ENCODE data around the gene PRXL2B. TPM values are rescaled to one million over a fixed set of nuclear protein-coding genes. Genes with fewer than 3 reads are reported as not detected.

PRXL2B gene
- total and polyA plus RNA-seq, 4 donors = 4.6 to 10.2 (median 8.1) TPM

GRCh38 chr1:2595812-2596529 lies 9.4 kb downstream of the PRXL2B start:
- H3K27me3 ChIP-seq (ENCODE audit: control insufficient read depth in 4 of 4, insufficient read depth in 4 of 4, low read length in 3 of 4) = no peaks in the 10 kb centered on the region
- TF ChIP-seq JUND (IDR thresholded peaks at IDR 0.05) (no peak), CTCF (IDR thresholded peaks at IDR 0.05; ENCODE audit: low read depth, low read length, missing input control) (no peak), FOXA1 (IDR thresholded peaks at IDR 0.05) (no peak), FOXA2 (IDR thresholded peaks at IDR 0.05) (no peak), SP1 (IDR thresholded peaks at IDR 0.05) (no peak)
- TF ChIP-seq, protein P1, sequence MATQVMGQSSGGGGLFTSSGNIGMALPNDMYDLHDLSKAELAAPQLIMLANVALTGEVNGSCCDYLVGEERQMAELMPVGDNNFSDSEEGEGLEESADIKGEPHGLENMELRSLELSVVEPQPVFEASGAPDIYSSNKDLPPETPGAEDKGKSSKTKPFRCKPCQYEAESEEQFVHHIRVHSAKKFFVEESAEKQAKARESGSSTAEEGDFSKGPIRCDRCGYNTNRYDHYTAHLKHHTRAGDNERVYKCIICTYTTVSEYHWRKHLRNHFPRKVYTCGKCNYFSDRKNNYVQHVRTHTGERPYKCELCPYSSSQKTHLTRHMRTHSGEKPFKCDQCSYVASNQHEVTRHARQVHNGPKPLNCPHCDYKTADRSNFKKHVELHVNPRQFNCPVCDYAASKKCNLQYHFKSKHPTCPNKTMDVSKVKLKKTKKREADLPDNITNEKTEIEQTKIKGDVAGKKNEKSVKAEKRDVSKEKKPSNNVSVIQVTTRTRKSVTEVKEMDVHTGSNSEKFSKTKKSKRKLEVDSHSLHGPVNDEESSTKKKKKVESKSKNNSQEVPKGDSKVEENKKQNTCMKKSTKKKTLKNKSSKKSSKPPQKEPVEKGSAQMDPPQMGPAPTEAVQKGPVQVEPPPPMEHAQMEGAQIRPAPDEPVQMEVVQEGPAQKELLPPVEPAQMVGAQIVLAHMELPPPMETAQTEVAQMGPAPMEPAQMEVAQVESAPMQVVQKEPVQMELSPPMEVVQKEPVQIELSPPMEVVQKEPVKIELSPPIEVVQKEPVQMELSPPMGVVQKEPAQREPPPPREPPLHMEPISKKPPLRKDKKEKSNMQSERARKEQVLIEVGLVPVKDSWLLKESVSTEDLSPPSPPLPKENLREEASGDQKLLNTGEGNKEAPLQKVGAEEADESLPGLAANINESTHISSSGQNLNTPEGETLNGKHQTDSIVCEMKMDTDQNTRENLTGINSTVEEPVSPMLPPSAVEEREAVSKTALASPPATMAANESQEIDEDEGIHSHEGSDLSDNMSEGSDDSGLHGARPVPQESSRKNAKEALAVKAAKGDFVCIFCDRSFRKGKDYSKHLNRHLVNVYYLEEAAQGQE (IDR thresholded peaks at IDR 0.05) = no peak
- DNase-seq (ENCODE audit: low spot score) = no peak
- H3K9ac ChIP-seq (ENCODE audit: low read depth in 1 of 2, low read length in 2 of 2) = no peak overlapping the region
- no peak overlapping the region for H3K4me3 ChIP-seq (ENCODE audit: low read depth in 1 of 3, low read length in 3 of 3)
- H3K4me1 ChIP-seq (ENCODE audit: control insufficient read depth in 4 of 4, insufficient read depth in 4 of 4, low read length in 3 of 4) = no peaks in the 10 kb centered on the region
- no peak overlapping the region for H3K27ac ChIP-seq (ENCODE audit: low read depth in 1 of 2, low read length in 2 of 2)
- no peaks in the 10 kb centered on the region for H3K9me3 ChIP-seq (ENCODE audit: control insufficient read depth in 4 of 4, low read length in 3 of 4)
- 88% methylated on average over 31 of the region's 31 CpGs for WGBS
- H3K36me3 ChIP-seq (ENCODE audit: control insufficient read depth in 4 of 4, insufficient read depth in 3 of 4, low read depth in 1 of 4, low read length in 3 of 4) = no peaks in the 10 kb centered on the region

GRCh38 chr1:2596530-2597333 lies 10.2 kb downstream of the PRXL2B start:
- no peak overlapping the region for H3K9ac ChIP-seq (ENCODE audit: low read depth in 1 of 2, low read length in 2 of 2)
- no peak for TF ChIP-seq TAF1 (conservative IDR thresholded peaks at IDR 0.05)
- no peak for TF ChIP-seq HNF4G (IDR thresholded peaks at IDR 0.05)
- no peak for TF ChIP-seq NR2F2 (IDR thresholded peaks at IDR 0.05)
- no peak for TF ChIP-seq EGR1 (IDR thresholded peaks at IDR 0.05; ENCODE audit: low read depth in 2 of 2)
- TF ChIP-seq MAX (IDR thresholded peaks at IDR 0.05) = no peak
- TF ChIP-seq FOXA2 (IDR thresholded peaks at IDR 0.05) = no peak
- no peak for TF ChIP-seq HNF4A (conservative IDR thresholded peaks at IDR 0.05)
- H3K4me3 ChIP-seq (ENCODE audit: low read depth in 1 of 3, low read length in 3 of 3) = no peak overlapping the region
- H3K9me3 ChIP-seq (ENCODE audit: control insufficient read depth in 4 of 4, low read length in 3 of 4) = no peaks in the 10 kb centered on the region
- 91% methylated on average over 28 of the region's 28 CpGs for WGBS
- no peak overlapping the region for H3K27ac ChIP-seq (ENCODE audit: low read depth in 1 of 2, low read length in 2 of 2)
- DNase-seq (ENCODE audit: low spot score) = no peak
- H3K36me3 ChIP-seq (ENCODE audit: control insufficient read depth in 4 of 4, insufficient read depth in 3 of 4, low read depth in 1 of 4, low read length in 3 of 4) = no peaks in the 10 kb centered on the region
- H3K4me1 ChIP-seq (ENCODE audit: control insufficient read depth in 4 of 4, insufficient read depth in 4 of 4, low read length in 3 of 4) = no peaks in the 10 kb centered on the region
- no peaks in the 10 kb centered on the region for H3K27me3 ChIP-seq (ENCODE audit: control insufficient read depth in 4 of 4, insufficient read depth in 4 of 4, low read length in 3 of 4)
